ENCODE data around the gene CCDC13.

DNA sequence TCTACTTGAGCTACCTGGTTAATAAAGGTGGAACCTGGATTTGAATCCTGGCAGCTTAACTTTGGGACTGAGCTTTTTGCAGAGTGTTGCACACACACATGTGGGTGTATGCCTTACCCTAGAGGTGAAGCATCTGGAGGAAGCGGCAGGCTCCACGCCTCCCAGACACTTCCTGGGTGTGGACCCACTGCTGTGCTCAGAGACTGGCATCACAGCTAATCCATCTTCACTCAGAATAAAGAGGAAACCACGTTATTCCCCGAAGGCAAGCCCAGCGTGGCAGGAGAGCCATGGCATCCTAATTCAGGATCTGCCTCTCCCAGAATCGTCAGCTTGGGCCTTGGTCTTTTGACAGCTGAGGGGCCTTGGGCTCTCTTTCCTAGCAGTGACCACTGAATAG is 25.5 kb downstream of the CCDC13 start:
- TF ChIP-seq, protein P1, sequence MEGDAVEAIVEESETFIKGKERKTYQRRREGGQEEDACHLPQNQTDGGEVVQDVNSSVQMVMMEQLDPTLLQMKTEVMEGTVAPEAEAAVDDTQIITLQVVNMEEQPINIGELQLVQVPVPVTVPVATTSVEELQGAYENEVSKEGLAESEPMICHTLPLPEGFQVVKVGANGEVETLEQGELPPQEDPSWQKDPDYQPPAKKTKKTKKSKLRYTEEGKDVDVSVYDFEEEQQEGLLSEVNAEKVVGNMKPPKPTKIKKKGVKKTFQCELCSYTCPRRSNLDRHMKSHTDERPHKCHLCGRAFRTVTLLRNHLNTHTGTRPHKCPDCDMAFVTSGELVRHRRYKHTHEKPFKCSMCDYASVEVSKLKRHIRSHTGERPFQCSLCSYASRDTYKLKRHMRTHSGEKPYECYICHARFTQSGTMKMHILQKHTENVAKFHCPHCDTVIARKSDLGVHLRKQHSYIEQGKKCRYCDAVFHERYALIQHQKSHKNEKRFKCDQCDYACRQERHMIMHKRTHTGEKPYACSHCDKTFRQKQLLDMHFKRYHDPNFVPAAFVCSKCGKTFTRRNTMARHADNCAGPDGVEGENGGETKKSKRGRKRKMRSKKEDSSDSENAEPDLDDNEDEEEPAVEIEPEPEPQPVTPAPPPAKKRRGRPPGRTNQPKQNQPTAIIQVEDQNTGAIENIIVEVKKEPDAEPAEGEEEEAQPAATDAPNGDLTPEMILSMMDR (IDR thresholded peaks at IDR 0.05), result no peak
- TF ChIP-seq EZH2 (IDR thresholded peaks at IDR 0.05), result no peak
- TF ChIP-seq EZH2phosphoT487 (IDR thresholded peaks at IDR 0.05), result no peak

Data from neural progenitor cell (in vitro differentiated cells).